Urinary bladder (tissue), 4 donors: ENCODE measurements around the gene MEF2B. TPM values are rescaled to one million over a fixed set of nuclear protein-coding genes. Genes with fewer than 3 reads are reported as not detected.
"Not testable (repeated sequence)": the region's sequence is repeated elsewhere in the genome, so short reads cannot be mapped to it uniquely, and the experiment has no call there.

Experiments used
- DNase-seq: peaks from one replicate; pipeline ENCODE4 v3.0.0-alpha.2; 2015; ENCODE audit errors: extremely low spot score
- H3K27ac ChIP-seq: one replicate; pipeline ENCODE4 v1.5.1; 2013; ENCODE audit warnings: low read depth, mild to moderate bottlenecking, moderate library complexity
- H3K36me3 ChIP-seq: one replicate; pipeline ENCODE4 v1.6.1; 2013; ENCODE audit warnings: mild to moderate bottlenecking, moderate library complexity; ENCODE audit not compliant: insufficient read depth
- H3K4me1 ChIP-seq: one replicate; pipeline ENCODE4 v1.6.1; 2013; ENCODE audit warnings: mild to moderate bottlenecking, moderate library complexity; ENCODE audit not compliant: insufficient read depth
- H3K4me3 ChIP-seq: one replicate; pipeline ENCODE4 v1.5.1; 2013; ENCODE audit warnings: low read depth, low read length
- WGBS: extraction: QIAGEN DNeasy Blood & Tissue Kit; methylation state at CpG from one replicate; pipeline ENCODE4 v1.1.7; 2013; 5-methylcytosine and 5-hydroxymethylcytosine counted together
- polyA plus RNA-seq: library from polyadenylated mRNA; stranded (reverse); fragments of 200-250 nt; gene quantifications from one replicate; pipeline ENCODE4 v1.2.3, GENCODE V29; 2013
- total RNA-seq: library from RNA; depleted of rRNA; stranded (reverse); fragments of >200 nt; gene quantifications from one replicate; pipeline ENCODE4 v1.2.3, GENCODE V29; 2014
- donor health status: healthy with polysubstance abuse.
- donor health status: healthy.

The MEF2B gene
- total and polyA plus RNA-seq, 2 donors = 0.42 to 0.48 TPM

- H3K36me3 ChIP-seq = no peaks in the 10 kb centered on the region
- 76% methylated on average over 6 of the region's 6 CpGs for WGBS
- no peak overlapping the region for H3K27ac ChIP-seq
- no peak for DNase-seq
- no peak overlapping the region for H3K4me3 ChIP-seq
- no peaks in the 10 kb centered on the region for H3K4me1 ChIP-seq
Measured at GRCh38 chr19:19157808-19158207, 12.3 kb downstream of the MEF2B start.

DNA sequence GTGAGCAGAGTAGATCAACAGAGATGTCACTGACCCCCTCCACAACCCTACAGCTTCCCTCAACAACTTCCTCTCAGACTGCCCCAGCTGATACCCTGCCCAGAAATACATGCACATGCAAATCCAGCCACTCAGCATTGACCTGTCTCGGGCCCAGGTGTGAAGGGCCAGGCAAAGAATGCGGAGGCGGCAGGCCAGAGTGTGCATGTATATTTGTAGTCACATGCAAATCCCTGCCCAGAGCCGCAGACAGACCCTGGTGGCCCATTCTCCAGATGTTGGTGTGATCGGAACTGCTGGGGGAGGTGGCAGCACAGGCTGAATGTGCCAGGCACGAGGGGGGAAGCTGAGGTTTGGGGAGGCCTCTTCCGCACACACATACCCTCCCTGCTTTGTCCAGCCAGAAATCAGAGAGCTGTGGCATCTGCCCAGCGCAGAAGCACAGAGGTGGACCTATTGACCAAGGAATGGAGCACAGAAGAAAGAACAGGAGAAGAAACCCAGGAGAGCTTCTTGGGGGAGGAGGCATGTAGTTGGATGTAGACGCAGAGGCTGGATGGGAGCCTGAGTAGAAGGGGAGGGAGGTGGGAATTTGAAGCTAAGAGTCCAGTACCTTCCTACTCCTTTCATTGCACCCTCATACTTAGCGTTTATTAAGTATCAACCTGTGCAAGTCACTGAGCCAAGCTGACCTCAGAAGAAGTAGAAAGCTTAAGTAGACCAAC is 14.4 kb downstream of the MEF2B start:
- 90% methylated on average over 10 of the region's 10 CpGs for WGBS
- H3K27ac ChIP-seq = no peak overlapping the region
- DNase-seq = no peak

DNA sequence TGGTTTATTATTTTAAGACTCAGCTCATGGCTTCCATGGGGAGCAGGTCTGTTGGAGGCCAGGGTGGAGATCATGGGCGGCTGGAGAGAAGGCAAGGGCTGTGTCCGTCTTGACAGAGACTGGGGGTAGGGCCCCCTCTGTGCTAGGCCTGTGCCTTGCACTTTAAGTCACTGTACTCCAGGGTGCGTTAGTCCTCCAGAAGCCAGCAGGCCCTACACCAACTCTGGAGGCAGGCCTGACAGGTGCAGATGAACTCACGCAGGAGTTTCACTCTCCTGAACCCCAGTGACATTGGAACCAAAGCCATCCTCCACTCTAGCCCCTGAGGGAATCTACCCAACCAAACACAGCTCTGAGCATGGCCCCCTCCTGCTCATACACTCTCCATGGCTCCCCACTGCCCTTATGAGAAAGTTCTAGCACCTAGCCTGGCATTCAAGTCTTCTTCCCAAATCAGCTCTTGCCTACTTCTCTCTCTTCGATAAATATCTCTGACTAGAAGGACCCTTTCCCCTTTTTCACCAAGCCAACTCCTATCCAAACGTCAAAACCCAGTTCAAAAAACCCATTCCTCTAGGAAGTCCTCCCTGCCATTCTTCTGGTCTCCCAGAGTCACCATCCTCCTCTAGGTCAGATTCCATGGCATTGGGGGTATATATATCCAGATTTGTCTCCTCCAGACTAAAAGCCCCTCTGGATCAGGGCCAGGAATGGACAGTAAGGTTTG is 15.1 kb downstream of the MEF2B start:
- DNase-seq = no peak
- Histone ChIP-seq H3K27ac (no peak overlapping the region), H3K36me3 (no peaks in the 10 kb centered on the region), H3K4me1 (no peaks in the 10 kb centered on the region), H3K4me3 (no peak overlapping the region)
- 94% methylated on average over 6 of the region's 6 CpGs for WGBS

More for the DNA sequence above, 14.4 kb downstream of the MEF2B start:
- no peaks in the 10 kb centered on the region for H3K4me1 ChIP-seq
- no peaks in the 10 kb centered on the region for H3K36me3 ChIP-seq
- H3K4me3 ChIP-seq = no peak overlapping the region

- Histone ChIP-seq H3K4me3 (no peak overlapping the region), H3K36me3 (no peaks in the 10 kb centered on the region), H3K27ac (no peak overlapping the region), H3K4me1 (no peaks in the 10 kb centered on the region)
- WGBS = 76% methylated on average over 13 of the region's 13 CpGs
- DNase-seq = no peak
Measured at GRCh38 chr19:19152668-19153384, 17.2 kb downstream of the MEF2B start.

GRCh38 chr19:19151418-19151817 is 18.6 kb downstream of the MEF2B start:
- Histone ChIP-seq H3K36me3 (no peaks in the 10 kb centered on the region), H3K4me3 (no peak overlapping the region), H3K27ac (no peak overlapping the region), H3K4me1 (no peaks in the 10 kb centered on the region)
- 79% methylated on average over 11 of the region's 11 CpGs for WGBS
- no peak for DNase-seq

- Histone ChIP-seq H3K4me3 (no peak overlapping the region), H3K27ac (no peak overlapping the region), H3K4me1 (no peaks in the 10 kb centered on the region), H3K36me3 (no peaks in the 10 kb centered on the region)
- no peak for DNase-seq
- WGBS = 78% methylated on average over 2 of the region's 2 CpGs
Measured at GRCh38 chr19:19149435-19149834, 20.6 kb downstream of the MEF2B start.

DNA sequence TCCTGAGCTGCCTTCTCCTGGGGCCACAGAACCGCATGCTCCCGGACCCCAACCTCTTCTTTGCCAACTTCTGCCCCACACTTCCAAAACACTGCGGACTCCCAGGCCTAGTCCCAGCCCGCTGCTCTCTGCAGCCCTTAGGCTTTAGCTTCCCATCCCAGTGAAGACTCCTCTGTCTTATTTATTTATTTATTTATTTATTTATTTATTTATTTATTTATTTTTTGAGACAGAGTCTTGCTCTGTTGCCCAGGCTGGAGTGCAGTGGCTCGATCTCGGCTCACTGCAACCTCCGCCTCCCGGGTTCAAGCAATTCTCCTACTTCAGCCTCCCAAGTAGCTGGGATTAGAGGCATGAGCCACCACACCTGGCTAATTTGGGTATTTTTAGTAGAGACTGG is 21.6 kb downstream of the MEF2B start:
- DNase-seq, H3K4me1 ChIP-seq, H3K4me3 ChIP-seq, H3K27ac ChIP-seq, H3K36me3 ChIP-seq: not testable (repeated sequence)
- WGBS = 96% methylated on average over 8 of the region's 8 CpGs

GRCh38 chr19:19147344-19147743 is 22.7 kb downstream of the MEF2B start:
- WGBS = 94% methylated on average over 5 of the region's 5 CpGs
- no peak overlapping the region for H3K4me3 ChIP-seq
- DNase-seq = no peak
- H3K36me3 ChIP-seq = no peaks in the 10 kb centered on the region
- H3K27ac ChIP-seq = no peak overlapping the region
- no peaks in the 10 kb centered on the region for H3K4me1 ChIP-seq

DNA sequence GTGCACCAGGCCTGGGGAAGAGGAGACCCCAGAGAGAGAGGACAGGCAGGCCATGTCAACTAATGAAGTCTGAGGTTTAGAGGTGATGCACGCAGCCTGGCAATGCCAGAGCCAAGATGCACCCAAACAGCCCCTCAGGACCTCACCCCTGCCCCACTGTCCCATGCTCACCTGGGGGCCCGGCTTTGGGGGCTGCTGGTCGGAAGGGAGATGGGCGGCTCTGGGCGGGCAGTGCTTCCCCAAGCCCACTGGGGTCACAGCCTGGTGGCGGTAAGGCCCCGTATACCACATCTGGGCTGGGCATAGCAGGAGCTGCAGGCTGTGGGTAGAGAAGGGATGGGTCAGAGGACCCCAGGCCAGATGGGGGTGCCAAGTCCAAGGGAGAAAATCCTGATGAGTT is 23.2 kb downstream of the MEF2B start:
- no peak for DNase-seq
- Histone ChIP-seq H3K4me3 (no peak overlapping the region), H3K27ac (no peak overlapping the region), H3K36me3 (no peaks in the 10 kb centered on the region), H3K4me1 (no peaks in the 10 kb centered on the region)
- WGBS = 97% methylated on average over 7 of the region's 7 CpGs

DNA sequence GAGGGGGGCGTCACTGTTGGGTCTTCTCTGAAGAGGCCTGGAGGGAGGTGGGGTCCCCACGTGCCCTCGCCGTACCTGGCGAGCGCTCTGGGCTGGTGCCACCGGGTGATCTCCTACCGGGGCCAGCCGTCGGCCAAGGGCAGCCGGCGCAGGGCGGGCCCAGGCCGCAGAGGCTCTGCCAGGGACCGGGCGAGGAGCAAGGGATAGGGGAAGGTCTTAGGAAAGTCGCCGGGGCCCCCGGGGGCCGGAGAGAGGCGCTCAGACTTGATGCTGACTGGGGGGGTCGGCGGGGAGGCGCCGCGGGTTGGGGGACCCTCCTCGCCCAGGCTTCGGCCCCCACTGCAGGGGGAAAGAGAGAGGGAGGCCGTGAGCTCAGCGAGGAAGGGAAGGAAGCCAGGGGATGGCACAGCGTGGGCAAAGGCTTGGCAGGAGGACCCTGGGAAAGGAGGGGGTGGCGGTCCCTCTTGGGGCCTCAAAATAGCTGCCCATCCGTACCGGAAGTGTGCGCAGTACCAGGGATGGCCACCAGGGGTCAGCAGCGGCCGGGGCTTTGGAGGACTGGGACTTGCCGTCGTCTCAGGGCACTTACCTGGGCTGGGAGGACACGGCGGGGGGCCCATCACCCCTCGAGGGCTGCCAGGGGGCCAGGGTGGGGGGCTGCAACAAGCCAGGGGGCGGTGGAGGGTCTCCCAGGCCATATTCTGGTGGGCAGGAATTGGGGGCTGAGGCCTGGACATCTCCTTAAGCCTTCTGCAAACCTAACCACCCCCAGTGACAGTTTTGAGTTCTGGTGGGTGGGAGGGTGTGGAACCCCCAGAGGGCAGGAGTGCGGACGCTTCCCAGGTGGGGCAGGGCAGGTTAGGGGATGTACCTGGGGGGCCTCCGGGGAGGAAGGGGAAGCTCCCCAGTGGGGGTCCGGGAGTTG is 24.1 kb downstream of the MEF2B start:
- DNase-seq = no peak
- no peak overlapping the region for H3K4me3 ChIP-seq
- no peak overlapping the region for H3K27ac ChIP-seq
- 30% methylated on average over 47 of the region's 47 CpGs for WGBS
- H3K4me1 ChIP-seq = no peaks in the 10 kb centered on the region
- no peaks in the 10 kb centered on the region for H3K36me3 ChIP-seq

- Histone ChIP-seq H3K36me3 (no peaks in the 10 kb centered on the region), H3K4me3 (no peak overlapping the region), H3K4me1 (no peaks in the 10 kb centered on the region), H3K27ac (no peak overlapping the region)
- no peak for DNase-seq
- 81% methylated on average over 17 of the region's 17 CpGs for WGBS
Measured at GRCh38 chr19:19145281-19145680, 24.8 kb downstream of the MEF2B start.

DNA sequence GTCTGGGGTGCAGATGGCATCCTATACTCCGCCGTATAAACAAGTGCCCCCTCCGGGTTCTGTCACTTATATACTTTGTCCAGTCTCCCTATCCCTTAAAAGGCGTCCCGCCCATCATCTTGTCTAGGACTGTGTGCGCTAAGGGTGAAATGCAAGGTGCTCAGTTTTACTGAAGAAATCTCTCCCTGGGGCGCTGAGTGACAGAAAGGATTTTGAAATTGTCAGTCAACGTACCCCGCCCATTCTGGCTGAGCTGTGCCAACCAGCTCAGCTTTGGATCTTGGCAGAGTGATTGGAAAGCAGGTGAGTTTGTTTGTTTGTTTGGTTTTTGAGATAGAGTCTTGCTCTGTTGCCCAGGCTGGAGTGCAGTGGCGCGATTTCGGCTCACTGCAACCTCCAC is 27.7 kb downstream of the MEF2B start:
- Histone ChIP-seq H3K4me3 (no peak overlapping the region), H3K27ac (no peak overlapping the region), H3K4me1 (no peaks in the 10 kb centered on the region), H3K36me3 (no peaks in the 10 kb centered on the region)
- WGBS = 92% methylated on average over 12 of the region's 12 CpGs
- DNase-seq = no peak

- Histone ChIP-seq H3K4me3 (no peak overlapping the region), H3K36me3 (no peaks in the 10 kb centered on the region), H3K4me1 (no peaks in the 10 kb centered on the region), H3K27ac (no peak overlapping the region)
- no peak for DNase-seq
- WGBS = 65% methylated on average over 5 of the region's 5 CpGs
Measured at GRCh38 chr19:19140476-19140875, 29.6 kb downstream of the MEF2B start.
